ENCODE results near the gene MYT1.

DNA sequence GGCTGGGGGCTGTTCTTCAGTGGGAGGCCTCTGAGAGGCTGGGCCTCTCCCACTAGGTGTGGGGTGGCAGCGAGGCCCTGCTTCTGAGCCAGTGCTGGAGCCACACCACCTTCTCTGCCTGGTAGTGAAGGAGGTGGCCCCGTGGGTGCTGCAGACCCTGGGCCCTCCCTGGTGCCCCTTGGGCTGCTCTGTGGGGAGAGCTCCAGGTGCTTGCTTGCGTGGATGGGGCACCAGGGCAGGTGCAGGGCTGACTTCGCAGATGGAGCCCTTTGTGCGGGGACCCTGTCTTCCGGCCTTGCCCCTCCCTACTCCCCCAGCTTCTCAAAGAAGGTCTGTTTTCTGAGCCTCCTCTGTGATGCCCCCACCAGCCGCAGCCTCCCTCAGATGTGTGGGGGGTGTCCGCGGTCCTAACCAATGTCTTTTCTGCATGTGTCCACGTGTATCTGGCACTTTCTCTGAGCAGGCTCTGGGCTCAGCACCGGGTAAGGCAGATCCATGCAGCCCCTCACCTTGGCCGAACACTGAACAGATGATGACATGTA lies 17.2 kb upstream of the MYT1 start:
- TF ChIP-seq, protein P1, sequence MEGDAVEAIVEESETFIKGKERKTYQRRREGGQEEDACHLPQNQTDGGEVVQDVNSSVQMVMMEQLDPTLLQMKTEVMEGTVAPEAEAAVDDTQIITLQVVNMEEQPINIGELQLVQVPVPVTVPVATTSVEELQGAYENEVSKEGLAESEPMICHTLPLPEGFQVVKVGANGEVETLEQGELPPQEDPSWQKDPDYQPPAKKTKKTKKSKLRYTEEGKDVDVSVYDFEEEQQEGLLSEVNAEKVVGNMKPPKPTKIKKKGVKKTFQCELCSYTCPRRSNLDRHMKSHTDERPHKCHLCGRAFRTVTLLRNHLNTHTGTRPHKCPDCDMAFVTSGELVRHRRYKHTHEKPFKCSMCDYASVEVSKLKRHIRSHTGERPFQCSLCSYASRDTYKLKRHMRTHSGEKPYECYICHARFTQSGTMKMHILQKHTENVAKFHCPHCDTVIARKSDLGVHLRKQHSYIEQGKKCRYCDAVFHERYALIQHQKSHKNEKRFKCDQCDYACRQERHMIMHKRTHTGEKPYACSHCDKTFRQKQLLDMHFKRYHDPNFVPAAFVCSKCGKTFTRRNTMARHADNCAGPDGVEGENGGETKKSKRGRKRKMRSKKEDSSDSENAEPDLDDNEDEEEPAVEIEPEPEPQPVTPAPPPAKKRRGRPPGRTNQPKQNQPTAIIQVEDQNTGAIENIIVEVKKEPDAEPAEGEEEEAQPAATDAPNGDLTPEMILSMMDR (IDR thresholded peaks at IDR 0.05): no peak
- no peak for TF ChIP-seq POLR2AphosphoS5 (IDR thresholded peaks at IDR 0.05)

All from breast epithelium (tissue), 3 donors.